HCT116 (cell line): ENCODE measurements around the gene TBX2.

Experiments
- CTCF ChIP-seq, 3 experiments: fragments of 200-600 bp in 1 of 3; sonication (generic) in 1 of 3; IDR thresholded peaks in 2 of 3; conservative IDR thresholded peaks in 1 of 3; 2 replicates each; pipeline ENCODE4 v1.5.1; 2012 to 2017; ENCODE audit warnings: low read depth in 2 of 3, low read length in 2 of 3, antibody characterized with exemption in 1 of 3, borderline replicate concordance in 1 of 3, control low read depth in 1 of 3, mild to moderate bottlenecking in 1 of 3, mixed read lengths in 1 of 3, mixed run types in 1 of 3, moderate library complexity in 1 of 3; ENCODE audit not compliant: insufficient read depth in 1 of 3
- EGR1 ChIP-seq: IDR thresholded peaks from 2 replicates; pipeline ENCODE4 v1.6.1; 2012; ENCODE audit warnings: low read depth
- EZH2phosphoT487 ChIP-seq: fragments of 200-600 bp; IDR thresholded peaks from 2 replicates; pipeline ENCODE4 v1.6.1; 2018; ENCODE audit warnings: antibody characterized with exemption, borderline replicate concordance
- POLR2A ChIP-seq: IDR thresholded peaks from 2 replicates; pipeline ENCODE4 v1.7.0; 2011; ENCODE audit warnings: borderline replicate concordance; ENCODE audit not compliant: insufficient read depth, insufficient read length; ENCODE audit errors: extremely low read depth
- RAD21 ChIP-seq: IDR thresholded peaks from 2 replicates; pipeline ENCODE4 v1.6.1; 2012; ENCODE audit warnings: low read depth, mild to moderate bottlenecking
- SIN3A ChIP-seq: IDR thresholded peaks from 2 replicates; pipeline ENCODE4 v1.6.1; 2012; ENCODE audit warnings: low read depth
- YY1 ChIP-seq: IDR thresholded peaks from 2 replicates; pipeline ENCODE4 v1.6.1; 2011; ENCODE audit warnings: low read length, low read depth, moderate library complexity, mild to moderate bottlenecking; ENCODE audit not compliant: insufficient replicate concordance; ENCODE audit errors: extremely low read depth
- ZNF274 ChIP-seq: fragments of 200-500 bp; sonication (Bioruptor generic); IDR thresholded peaks from 2 replicates; pipeline ENCODE4 v1.6.1; 2014; ENCODE audit warnings: mild to moderate bottlenecking, low read depth, low read length, inconsistent platforms
- TF ChIP-seq, protein P1 (sequence below): IDR thresholded peaks from 2 replicates; pipeline ENCODE4 v1.6.1; 2011; ENCODE audit warnings: mild to moderate bottlenecking, low read length, moderate library complexity; ENCODE audit not compliant: insufficient replicate concordance; ENCODE audit errors: extremely low read depth

DNA sequence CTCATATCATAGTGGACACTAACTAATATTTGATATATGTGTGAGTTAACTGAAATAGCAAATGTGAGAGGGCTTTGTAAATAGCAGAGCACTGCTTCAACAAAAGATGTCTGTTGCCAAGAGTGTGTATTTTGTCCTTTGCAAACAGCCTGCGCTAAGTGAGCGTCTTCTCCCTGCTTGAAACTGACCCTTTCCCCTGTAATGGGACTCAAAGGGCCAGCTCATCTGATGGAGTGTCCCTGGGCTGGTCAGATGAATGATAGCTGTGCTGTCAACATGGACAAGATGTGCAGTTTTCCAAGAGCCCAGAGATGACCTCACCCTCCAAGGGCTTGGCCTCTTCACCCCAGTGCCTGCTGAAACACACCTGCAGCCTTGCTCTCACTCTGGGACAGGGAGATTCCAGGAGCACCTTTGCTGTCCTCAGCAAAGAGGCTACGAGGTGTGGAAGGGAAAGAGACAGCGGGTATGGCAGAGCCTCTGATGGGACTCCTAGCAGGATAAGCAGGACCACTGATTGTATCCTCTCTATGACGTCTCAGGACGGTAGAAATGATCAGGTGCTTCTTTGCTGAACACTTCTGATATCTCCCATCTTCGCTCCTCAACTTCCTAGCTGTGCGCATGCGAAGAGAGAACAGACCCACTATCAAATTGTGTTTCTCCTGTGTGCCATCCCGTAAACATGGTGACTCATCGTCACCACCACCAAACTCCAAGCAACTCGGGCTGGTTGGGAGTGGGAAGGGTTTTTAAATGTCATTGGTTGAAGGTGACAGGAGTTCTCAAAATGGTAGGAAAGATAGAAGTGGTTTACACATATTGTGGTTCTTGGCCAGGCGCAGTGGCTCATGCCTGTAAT lies 35.8 kb upstream of the TBX2 start:
- TF ChIP-seq POLR2A (no peak), CTCF (IDR thresholded peaks at IDR 0.05 in 2 of 3, conservative IDR thresholded peaks at IDR 0.05 in 1 of 3; ENCODE audit: borderline replicate concordance in 1 of 3, insufficient read depth in 1 of 3, low read depth in 2 of 3, low read length in 2 of 3) (no peak), YY1 (no peak), SIN3A (no peak), ZNF274 (no peak), EGR1 (no peak), EZH2phosphoT487 (no peak), RAD21 (no peak)
- TF ChIP-seq, protein P1, sequence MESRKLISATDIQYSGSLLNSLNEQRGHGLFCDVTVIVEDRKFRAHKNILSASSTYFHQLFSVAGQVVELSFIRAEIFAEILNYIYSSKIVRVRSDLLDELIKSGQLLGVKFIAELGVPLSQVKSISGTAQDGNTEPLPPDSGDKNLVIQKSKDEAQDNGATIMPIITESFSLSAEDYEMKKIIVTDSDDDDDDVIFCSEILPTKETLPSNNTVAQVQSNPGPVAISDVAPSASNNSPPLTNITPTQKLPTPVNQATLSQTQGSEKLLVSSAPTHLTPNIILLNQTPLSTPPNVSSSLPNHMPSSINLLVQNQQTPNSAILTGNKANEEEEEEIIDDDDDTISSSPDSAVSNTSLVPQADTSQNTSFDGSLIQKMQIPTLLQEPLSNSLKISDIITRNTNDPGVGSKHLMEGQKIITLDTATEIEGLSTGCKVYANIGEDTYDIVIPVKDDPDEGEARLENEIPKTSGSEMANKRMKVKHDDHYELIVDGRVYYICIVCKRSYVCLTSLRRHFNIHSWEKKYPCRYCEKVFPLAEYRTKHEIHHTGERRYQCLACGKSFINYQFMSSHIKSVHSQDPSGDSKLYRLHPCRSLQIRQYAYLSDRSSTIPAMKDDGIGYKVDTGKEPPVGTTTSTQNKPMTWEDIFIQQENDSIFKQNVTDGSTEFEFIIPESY = no peak
